Transverse colon (tissue), 4 donors: ENCODE data around the gene ADAMTS6. TPM values are rescaled to one million over a fixed set of nuclear protein-coding genes. Genes with fewer than 3 reads are reported as not detected.

ENCODE experiments used
- DNase-seq: peaks from one replicate; pipeline ENCODE4 v3.0.0-alpha.2; 2019
- H3K27ac ChIP-seq, 4 donors: fragments of 200-600 bp; sonication (generic); 2 replicates each; pipeline ENCODE4 v1.5.1; 2016 to 2018; ENCODE audit warnings: inconsistent platforms in 4 of 4
- H3K27me3 ChIP-seq: fragments of 200-600 bp; sonication (generic); 2 replicates; pipeline ENCODE4 v1.5.1; 2017; ENCODE audit warnings: inconsistent platforms
- H3K36me3 ChIP-seq, 4 donors: fragments of 200-600 bp; sonication (generic); 2 replicates each; pipeline ENCODE4 v1.5.1; 2017 to 2019; ENCODE audit warnings: inconsistent platforms in 4 of 4
- H3K4me1 ChIP-seq, 4 donors: fragments of 200-600 bp; sonication (generic); 2 replicates each; pipeline ENCODE4 v1.5.1; 2017 to 2020; ENCODE audit warnings: inconsistent platforms in 4 of 4
- H3K4me3 ChIP-seq, 4 donors: fragments of 200-600 bp; sonication (generic); 1 replicate in 1 of 4; 2 replicates in 3 of 4; pipeline versions ENCODE4 v1.5.1 to v1.6.1; 2017 to 2019; ENCODE audit warnings: inconsistent platforms in 4 of 4
- H3K9me3 ChIP-seq, 2 donors: fragments of 200-600 bp; sonication (generic); 2 replicates each; pipeline ENCODE4 v1.5.1; 2017 to 2019; ENCODE audit warnings: inconsistent platforms in 2 of 2
- EP300 ChIP-seq: sonication (generic); formaldehyde crosslinking; IDR thresholded peaks from one replicate; pipeline ENCODE4 v1.6.1; 2017; ENCODE audit warnings: antibody characterized with exemption, low read depth
- POLR2A ChIP-seq: fragments of 450-650 bp; IDR thresholded peaks from one replicate; pipeline ENCODE4 v1.6.1; 2016; ENCODE audit warnings: antibody characterized with exemption, mild to moderate bottlenecking, moderate library complexity
- POLR2AphosphoS5 ChIP-seq, 3 donors: sonication (generic); formaldehyde crosslinking; IDR thresholded peaks; one replicate each; pipeline ENCODE4 v1.6.1; 2016; ENCODE audit warnings: antibody characterized with exemption in 3 of 3
- WGBS, 2 donors: methylation state at CpG; one replicate each; pipeline ENCODE4 v1.1.5; 2018; ENCODE audit warnings: low coverage in 1 of 2; 5-methylcytosine and 5-hydroxymethylcytosine counted together
- in situ Hi-C, 4 donors: fragments of 200-750 bp; cut with MboI; loops; one replicate each; pipeline versions ENCODE4 v1.15.0 to v1.15.1; 2017; ENCODE audit warnings: low sequenced_read_pairs in 3 of 4, low pct_ligation_motif_present in 1 of 4, low pct_unique_long_range_greater_than_20kb in 1 of 4
- intact Hi-C: fragments of 100-400 bp; cut with DNase I; formaldehyde crosslinking; loops from one replicate; pipeline ENCODE4 v1.15.1; 2023; ENCODE audit warnings: low total_unique reads
- total RNA-seq, 4 donors: library from RNA; depleted of rRNA; stranded (reverse); fragments of >200 nt; gene quantifications; one replicate each; pipeline ENCODE4 v1.1.0, GENCODE V29; 2016
- TF ChIP-seq, protein P1 (sequence below), 5 experiments: fragments of 200-600 bp in 3 of 5; fragments of 450-650 bp in 2 of 5; sonication (generic) in 3 of 5; IDR thresholded peaks; 1 replicate in 2 of 5; 2 replicates in 3 of 5; pipeline ENCODE4 v1.5.1; 2016 to 2017; ENCODE audit warnings: antibody characterized with exemption in 5 of 5, inconsistent platforms in 3 of 5, mild to moderate bottlenecking in 2 of 5, moderate library complexity in 1 of 5

The ADAMTS6 gene
- total RNA-seq, 4 donors from 2014 or later: 0.96 to 2.2 (median 1.1) TPM; not detected in 1

DNA sequence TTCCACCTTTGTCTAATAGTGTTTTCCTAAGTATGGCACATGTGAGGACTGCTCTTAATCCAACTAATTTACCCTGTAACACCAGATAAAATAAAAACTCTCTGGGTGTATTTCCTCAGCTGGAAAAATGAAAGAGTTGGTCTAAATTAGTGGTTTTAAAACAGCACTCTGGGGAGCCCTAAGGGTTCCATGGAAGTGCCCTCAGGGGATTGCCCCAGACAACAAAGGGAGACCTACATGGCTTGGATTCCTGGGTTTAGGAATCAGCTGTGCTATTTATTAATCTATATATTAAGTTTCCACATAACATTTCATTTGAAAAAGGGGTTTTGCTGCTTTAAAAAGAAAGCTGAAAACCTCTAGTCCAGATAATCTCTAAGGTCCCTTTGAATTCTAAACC lies 20.2 kb downstream of the ADAMTS6 start:
- TF ChIP-seq POLR2A: no peak
- no peak for TF ChIP-seq EP300
- TF ChIP-seq, protein P1, sequence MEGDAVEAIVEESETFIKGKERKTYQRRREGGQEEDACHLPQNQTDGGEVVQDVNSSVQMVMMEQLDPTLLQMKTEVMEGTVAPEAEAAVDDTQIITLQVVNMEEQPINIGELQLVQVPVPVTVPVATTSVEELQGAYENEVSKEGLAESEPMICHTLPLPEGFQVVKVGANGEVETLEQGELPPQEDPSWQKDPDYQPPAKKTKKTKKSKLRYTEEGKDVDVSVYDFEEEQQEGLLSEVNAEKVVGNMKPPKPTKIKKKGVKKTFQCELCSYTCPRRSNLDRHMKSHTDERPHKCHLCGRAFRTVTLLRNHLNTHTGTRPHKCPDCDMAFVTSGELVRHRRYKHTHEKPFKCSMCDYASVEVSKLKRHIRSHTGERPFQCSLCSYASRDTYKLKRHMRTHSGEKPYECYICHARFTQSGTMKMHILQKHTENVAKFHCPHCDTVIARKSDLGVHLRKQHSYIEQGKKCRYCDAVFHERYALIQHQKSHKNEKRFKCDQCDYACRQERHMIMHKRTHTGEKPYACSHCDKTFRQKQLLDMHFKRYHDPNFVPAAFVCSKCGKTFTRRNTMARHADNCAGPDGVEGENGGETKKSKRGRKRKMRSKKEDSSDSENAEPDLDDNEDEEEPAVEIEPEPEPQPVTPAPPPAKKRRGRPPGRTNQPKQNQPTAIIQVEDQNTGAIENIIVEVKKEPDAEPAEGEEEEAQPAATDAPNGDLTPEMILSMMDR (IDR thresholded peaks at IDR 0.05): no peak
- no peak for TF ChIP-seq POLR2AphosphoS5 (IDR thresholded peaks at IDR 0.05)
- DNase-seq: no peak
- no peaks in the 10 kb centered on the region for H3K9me3 ChIP-seq
- no peaks in the 10 kb centered on the region for H3K4me1 ChIP-seq
- H3K4me3 ChIP-seq: no peak overlapping the region
- no peaks in the 10 kb centered on the region for H3K36me3 ChIP-seq
- intact Hi-C loops: no loop called here
- H3K27me3 ChIP-seq: no peaks in the 10 kb centered on the region
- in situ Hi-C loops: no loop called here
- no peak overlapping the region for H3K27ac ChIP-seq

DNA sequence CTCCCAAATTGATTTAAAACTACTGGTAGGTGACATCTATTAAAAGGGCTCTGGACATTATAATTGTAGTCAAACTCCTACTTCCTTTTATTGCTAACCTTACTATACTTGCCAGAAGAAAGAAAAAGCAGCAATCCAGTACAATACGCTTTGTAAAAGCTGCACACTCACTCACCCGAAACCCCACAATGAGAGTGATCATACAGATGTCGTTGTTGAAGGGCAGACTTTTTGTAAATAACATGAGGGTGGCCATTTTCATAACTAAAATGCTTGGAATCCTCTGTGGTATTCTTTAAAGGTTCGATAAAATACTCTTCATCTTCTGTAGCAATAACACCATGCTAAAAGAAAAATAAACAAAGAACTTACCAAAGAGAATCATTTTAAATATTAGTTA lies 21.7 kb downstream of the ADAMTS6 start:
- Histone ChIP-seq H3K4me1 (no peaks in the 10 kb centered on the region), H3K36me3 (no peaks in the 10 kb centered on the region), H3K27ac (no peak overlapping the region), H3K9me3 (no peaks in the 10 kb centered on the region), H3K4me3 (no peak overlapping the region), H3K27me3 (no peaks in the 10 kb centered on the region)
- in situ Hi-C loops: no loop called here
- TF ChIP-seq POLR2AphosphoS5 (IDR thresholded peaks at IDR 0.05) (no peak), EP300 (no peak), POLR2A (no peak)
- TF ChIP-seq, protein P1 (IDR thresholded peaks at IDR 0.05): no peak
- 75 to 77% methylated on average over 4 of the region's 4 CpGs for WGBS, 2 donors
- DNase-seq: no peak
- intact Hi-C loops: no loop called here

DNA sequence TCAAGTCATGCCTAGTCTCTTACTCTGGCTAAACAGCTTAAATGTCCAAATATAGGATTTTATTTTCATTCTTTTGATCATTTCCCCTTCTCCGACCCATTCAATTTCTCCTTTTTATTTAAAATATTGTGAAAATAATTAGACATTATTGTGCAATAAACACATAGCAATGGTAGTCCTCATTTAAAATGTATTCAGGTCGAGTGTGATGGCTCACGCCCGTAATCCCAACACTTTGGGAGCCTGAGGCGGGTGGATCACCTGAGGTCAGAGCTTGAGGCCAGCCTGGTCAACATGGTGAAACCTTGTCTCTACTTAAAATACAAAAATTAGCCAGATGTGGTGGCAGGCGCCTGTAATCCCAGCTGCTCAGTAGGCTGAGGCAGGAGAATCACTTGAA lies 26.7 kb downstream of the ADAMTS6 start:
- intact Hi-C loops (no loop called here), in situ Hi-C loops (no loop called here)
- Histone ChIP-seq H3K27ac (no peak overlapping the region), H3K4me1 (no peaks in the 10 kb centered on the region), H3K4me3 (no peak overlapping the region), H3K36me3 (no peaks in the 10 kb centered on the region), H3K9me3 (no peaks in the 10 kb centered on the region), H3K27me3 (no peaks in the 10 kb centered on the region)
- no peak for DNase-seq
- TF ChIP-seq POLR2AphosphoS5 (IDR thresholded peaks at IDR 0.05): no peak
- TF ChIP-seq POLR2A: no peak
- no peak for TF ChIP-seq EP300
- TF ChIP-seq, protein P1 (IDR thresholded peaks at IDR 0.05): no peak
- 75 to 91% methylated on average over 5 to 6 of the region's 6 CpGs for WGBS, 2 donors

DNA sequence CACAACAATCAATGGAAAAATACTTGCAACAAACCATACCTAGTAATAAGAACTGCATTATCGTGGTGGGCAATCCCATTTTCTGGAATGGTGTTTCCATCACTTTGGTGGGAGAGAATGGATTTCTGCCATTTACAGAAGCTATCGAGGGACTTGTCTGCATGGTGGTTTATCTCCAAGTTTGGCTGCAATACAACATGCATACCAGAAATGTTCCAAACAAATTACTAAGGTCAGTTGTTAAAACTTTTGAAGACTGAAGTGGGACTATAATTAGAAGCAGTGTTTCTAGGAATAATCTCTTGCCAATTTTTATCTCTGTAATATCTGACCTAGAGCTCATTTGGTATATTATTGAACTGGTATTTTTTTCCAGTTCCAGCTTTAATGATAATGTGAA lies 30.3 kb downstream of the ADAMTS6 start:
- TF ChIP-seq POLR2A (no peak), POLR2AphosphoS5 (IDR thresholded peaks at IDR 0.05) (no peak)
- 63 to 71% methylated on average over 2 of the region's 2 CpGs for WGBS, 2 donors
- DNase-seq: no peak
- in situ Hi-C loops: no loop called here
- Histone ChIP-seq H3K27me3 (no peaks in the 10 kb centered on the region), H3K4me1 (no peaks in the 10 kb centered on the region), H3K4me3 (no peak overlapping the region), H3K9me3 (no peaks in the 10 kb centered on the region), H3K27ac (no peak overlapping the region), H3K36me3 (no peaks in the 10 kb centered on the region)
- intact Hi-C loops: no loop called here

DNA sequence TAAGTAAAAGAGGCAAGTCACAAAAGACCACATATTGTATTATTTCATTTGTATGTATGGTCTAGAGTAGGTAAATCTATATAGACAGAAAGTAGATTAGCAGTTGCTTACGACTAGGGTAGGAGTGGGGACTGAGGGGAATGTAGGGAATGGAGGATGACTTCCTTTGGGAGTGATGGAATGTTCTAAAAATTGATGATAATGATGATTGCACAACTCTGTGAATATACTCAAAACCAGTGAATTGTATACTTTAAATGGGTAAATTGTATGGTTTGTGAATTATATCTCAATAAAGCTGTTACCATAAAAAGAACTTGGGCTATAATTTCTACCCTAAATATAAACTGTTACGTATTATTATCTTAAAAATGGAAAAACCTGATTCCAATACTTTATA lies 35.0 kb downstream of the ADAMTS6 start:
- Histone ChIP-seq H3K9me3 (no peaks in the 10 kb centered on the region), H3K4me1 (no peaks in the 10 kb centered on the region), H3K27me3 (no peaks in the 10 kb centered on the region), H3K36me3 (no peaks in the 10 kb centered on the region), H3K27ac (no peak overlapping the region), H3K4me3 (no peak overlapping the region)
- WGBS, 2 donors: 77 to 85% methylated on average over 2 of the region's 2 CpGs
- in situ Hi-C loops (no loop called here), intact Hi-C loops (no loop called here)
- no peak for DNase-seq
- TF ChIP-seq EP300: no peak
- TF ChIP-seq POLR2A: no peak
- no peak for TF ChIP-seq POLR2AphosphoS5 (IDR thresholded peaks at IDR 0.05)
- TF ChIP-seq, protein P1 (IDR thresholded peaks at IDR 0.05): no peak
